Astrocyte (in vitro differentiated cells and primary cell): ENCODE results near the gene TK1.

Experiments used
- CTCF ChIP-seq: IDR thresholded peaks from 2 replicates; pipeline ENCODE4 v1.5.1; 2011; ENCODE audit warnings: low read depth, mild to moderate bottlenecking, inconsistent platforms, low read length, moderate library complexity; ENCODE audit not compliant: insufficient read depth
- EZH2 ChIP-seq: IDR thresholded peaks from 2 replicates; pipeline ENCODE4 v1.6.1; 2012; ENCODE audit warnings: mild to moderate bottlenecking, low read length, inconsistent platforms; ENCODE audit not compliant: insufficient read depth

DNA sequence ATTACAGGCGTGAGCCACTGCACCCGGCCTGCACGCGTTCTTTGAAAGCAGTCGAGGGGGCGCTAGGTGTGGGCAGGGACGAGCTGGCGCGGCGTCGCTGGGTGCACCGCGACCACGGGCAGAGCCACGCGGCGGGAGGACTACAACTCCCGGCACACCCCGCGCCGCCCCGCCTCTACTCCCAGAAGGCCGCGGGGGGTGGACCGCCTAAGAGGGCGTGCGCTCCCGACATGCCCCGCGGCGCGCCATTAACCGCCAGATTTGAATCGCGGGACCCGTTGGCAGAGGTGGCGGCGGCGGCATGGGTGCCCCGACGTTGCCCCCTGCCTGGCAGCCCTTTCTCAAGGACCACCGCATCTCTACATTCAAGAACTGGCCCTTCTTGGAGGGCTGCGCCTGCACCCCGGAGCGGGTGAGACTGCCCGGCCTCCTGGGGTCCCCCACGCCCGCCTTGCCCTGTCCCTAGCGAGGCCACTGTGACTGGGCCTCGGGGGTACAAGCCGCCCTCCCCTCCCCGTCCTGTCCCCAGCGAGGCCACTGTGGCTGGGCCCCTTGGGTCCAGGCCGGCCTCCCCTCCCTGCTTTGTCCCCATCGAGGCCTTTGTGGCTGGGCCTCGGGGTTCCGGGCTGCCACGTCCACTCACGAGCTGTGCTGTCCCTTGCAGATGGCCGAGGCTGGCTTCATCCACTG, 27.3 kb upstream of the TK1 start, which contains the start of gene BIRC5:
- no peak for TF ChIP-seq CTCF
- no peak for TF ChIP-seq EZH2
